Activated effector memory CD4-positive, alpha-beta T cell treated with Interleukin-2 at 50 U/mL for 16 hours (primary cell): ENCODE measurements around the gene FEZF2.

Experiments
- DNase-seq: peaks from one replicate; pipeline ENCODE4 v3.0.0-alpha.2; 2020

FEZF2 gene

DNA sequence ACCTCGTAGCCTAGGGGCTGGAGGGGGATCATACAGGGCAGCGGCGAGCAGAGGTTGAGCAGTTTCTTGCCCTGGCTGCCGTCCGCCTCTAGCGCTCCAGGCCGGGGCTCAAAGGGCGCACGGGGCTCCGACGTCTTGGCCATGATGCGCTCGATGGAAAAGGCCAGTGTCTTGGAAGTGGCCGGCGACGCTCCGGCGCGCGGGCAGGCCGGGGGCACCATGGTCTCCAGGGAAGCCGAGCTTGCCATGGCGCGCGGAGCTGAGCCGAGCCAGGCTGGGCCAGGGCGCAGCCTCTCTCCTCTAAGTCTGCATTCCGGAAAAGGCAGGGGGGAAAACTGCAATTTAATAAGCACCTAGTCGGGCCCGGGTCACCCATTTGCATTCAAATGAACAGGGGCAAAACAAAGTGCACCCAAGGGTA lies 719 bp downstream of the FEZF2 start:
- no peak for DNase-seq

DNA sequence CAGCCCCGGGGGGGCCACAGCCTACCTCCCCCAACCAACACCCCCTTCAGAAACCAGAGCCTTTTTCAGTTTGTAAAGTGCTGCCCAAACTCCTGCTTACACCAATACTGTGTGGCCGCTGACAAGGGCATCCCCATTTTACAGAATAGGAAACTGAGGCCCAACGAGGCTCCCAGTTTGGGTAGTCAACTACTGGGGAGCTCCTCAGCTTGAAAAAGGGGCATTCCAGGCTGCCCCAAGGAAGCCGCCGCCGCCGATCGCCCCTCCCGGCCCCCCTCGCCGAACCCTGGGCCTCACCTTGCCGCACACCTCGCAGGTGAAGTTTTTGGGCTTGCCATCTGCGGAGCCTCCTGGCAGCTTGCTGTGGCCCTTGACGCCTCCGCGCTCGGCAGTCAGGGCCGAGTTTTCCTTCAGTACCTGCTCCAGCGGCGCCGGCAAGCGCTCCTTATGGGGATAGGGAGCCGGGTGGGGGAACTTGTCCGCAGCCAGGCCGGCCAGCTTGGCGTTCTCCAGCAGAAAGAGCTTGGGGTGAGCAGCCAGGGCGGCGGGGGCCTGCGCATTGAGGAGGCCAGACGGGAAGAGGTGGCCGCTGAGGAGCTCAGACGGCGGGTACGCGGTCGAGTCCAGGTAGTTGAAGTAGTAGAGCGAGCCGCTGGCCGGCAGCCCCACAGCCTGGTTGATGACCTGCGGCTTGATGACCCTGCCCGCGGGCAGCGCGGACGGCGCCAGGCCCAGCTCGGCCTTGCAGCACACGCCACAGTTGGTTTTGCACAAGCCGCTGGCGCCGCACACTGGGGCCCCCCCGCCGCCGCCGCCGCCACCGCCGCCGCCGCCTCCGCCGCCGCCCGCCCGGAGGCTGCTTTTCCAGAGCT lies 1.4 kb downstream of the FEZF2 start:
- no peak for DNase-seq

DNA sequence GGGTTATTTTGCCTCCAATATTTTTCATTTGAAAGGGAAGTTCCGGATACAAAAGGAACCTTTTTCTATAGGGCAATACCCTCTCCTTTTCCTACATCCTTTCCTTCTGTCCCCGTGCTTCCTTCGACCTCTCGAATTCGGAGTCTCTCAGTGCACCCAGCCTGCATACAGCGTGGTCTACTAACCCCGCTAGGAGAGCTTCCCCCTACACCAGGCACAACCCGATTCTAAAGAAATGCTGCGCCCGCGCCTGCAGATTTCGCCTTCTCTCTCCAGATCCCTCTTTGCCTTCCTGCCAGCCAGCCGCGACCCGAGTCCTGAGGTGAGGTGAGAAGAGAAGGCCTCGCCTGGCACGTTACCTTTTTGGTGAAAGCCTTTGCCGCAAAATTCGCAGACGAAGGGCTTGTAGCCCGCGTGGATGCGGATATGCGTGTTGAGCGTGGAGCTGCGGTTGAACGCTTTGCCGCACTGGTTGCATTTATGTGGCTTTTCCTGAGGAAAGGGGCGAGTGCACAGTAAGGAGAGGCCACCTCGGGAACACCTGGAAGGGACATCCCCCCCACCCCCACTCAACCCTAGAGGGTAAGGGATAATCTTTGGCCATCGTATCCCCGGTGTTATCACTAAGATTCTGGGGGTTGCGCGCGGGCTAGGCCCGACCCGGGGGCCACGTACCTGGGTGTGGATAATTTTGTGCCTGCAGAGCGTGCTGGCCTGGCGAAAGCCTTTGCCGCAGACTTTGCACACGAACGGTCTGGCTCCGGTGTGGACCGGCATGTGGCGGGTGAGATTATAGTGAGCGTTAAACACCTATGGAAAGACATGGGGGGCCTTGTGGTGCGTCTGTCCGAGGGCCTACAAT lies 2.3 kb downstream of the FEZF2 start:
- no peak for DNase-seq

DNA sequence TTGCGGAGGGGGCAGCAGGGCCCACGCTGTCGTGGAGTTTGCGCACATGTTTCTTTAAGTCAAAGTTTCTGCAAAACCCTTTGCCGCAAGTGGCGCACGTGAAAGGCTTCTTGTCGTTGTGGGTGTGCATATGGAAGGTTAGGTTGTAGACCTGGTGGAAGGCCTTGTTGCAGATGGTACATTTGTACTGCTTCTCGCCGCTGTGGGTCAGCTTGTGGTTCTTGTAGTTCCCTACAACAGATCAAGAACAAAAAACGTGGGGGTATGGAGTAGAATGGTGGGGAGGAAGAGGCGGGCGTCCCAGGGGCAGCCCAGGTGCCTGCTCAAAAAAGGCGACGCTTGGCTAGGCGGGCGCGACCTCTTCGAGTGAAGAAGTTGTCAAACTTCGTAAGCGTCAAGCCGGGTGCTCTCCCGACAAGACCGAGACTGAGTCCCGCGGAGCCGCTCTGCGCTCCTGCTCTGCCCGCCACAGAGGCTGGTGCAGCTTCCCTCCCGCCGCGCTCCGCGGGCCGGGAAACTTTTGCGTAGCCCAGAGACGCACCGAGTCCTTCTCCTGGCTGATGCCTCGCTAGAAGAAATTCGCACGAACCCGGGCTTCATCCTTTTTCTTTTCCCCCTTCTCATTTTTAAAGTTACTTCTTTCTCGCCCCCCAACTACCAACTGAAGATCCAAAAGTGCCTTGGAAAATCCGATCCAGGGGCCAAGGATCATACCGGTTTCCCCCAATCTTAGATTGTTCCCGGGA lies 3.1 kb downstream of the FEZF2 start:
- no peak for DNase-seq

GRCh38 chr3:62369476-62369743 lies 3.9 kb downstream of the FEZF2 start:
- no peak for DNase-seq

DNA sequence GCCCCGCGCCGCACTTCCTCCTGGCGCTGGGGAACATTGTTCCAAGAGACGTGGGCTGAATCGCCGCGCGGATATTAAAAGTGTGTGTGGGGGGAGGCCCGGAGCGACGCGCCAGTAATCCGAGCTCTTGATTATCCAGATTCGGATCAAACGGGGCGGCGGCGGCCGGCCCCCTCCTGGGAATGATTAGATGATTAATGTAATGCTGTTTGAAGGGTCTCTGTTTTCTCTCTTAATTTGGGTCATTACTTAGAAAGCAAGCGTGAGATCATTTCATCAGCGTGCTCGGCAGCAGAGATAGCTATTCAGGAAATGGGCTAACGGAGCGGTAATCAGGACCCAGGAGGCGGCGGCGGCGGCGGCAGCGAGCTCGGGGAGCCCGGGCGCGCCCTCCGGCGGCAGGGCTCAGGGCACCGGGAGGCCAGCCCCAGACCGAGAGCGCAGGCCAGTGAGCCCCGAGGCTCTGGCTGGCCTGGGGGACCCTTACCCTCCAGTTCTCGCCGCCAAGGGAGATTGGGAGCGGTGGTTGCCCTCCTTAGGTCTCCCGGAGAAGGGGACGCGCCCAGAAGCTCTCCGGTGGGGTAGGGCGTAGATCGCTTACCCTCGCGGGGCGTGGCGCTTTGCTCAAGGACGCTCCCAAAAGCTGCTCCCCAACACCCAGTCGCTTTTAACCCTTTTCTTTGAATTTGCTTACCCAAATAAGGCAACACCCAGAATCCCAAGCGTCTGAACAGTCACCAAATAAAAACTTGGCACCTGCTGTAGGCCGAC lies 4.5 kb downstream of the FEZF2 start:
- DNase-seq: no peak

DNA sequence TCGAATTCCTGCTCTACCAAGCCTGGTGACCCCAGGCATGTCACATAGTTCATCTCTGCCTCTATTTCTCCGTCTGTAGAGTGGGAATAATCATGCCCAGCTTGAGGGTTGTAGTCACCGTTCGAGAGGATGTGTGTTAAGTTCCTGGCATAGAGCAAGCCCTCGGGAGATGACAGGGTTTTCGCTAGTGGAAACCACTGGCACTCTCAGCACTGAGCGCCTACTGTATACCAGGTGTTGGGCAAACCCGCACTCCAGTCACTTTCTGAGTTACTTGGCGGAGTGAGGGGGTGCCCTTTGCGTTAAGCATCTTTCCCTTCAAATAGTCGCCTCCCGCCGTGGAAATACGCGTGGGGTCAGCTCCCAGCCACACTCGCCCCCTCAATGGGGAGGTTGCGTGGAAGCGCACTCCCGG lies 5.1 kb downstream of the FEZF2 start:
- DNase-seq: no peak

DNA sequence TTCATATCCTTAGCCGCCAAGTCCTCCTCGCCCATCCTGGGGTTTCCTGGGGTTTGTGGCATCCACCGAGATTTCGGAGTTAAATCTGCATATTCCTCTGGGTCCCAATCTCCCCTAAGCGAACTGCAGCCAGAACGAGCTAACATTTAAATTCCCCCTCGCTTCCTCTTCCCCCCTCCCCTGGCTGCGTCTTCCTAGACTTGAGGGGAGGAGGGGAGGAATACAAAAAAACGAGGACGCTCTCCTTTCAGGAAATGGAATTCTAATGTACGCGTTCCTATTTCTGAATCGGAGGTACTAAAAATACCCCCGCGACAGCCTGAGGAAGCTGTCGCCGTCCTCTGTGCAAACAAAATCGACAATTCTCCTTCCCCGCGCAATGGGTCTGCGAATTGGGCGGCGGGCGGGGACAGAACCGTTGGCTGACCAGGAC lies 5.6 kb downstream of the FEZF2 start:
- no peak for DNase-seq

DNA sequence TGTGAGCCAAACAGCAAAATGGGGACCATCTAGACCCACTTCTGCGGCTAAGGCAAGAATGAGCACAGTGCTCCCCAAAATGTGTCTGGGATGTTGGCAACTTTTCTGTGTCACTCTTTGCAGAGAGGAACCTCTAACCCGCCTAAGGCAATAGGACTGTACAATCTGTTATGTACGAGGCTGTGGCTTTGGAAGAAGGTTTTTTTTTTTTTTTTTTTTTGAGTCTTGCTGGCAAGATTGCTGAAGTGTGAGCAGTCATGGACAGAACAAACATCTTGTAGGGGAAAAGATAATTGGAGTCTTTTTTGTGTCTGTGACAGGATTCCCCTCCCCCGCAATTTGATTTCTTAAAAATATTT lies 7.2 kb downstream of the FEZF2 start:
- DNase-seq: no peak

- DNase-seq: no peak
These were observed 7.8 kb downstream of the FEZF2 start for GRCh38 chr3:62365391-62366125.

- no peak for DNase-seq
These were observed 9.2 kb downstream of the FEZF2 start for GRCh38 chr3:62364191-62364590.

GRCh38 chr3:62363275-62363674 lies 10.1 kb downstream of the FEZF2 start:
- no peak for DNase-seq

- DNase-seq: no peak
These were observed 11.5 kb downstream of the FEZF2 start for GRCh38 chr3:62361824-62362223.

- no peak for DNase-seq
These were observed 12.1 kb downstream of the FEZF2 start for GRCh38 chr3:62361261-62361660.

GRCh38 chr3:62359531-62359930 lies 13.8 kb downstream of the FEZF2 start:
- no peak for DNase-seq

DNA sequence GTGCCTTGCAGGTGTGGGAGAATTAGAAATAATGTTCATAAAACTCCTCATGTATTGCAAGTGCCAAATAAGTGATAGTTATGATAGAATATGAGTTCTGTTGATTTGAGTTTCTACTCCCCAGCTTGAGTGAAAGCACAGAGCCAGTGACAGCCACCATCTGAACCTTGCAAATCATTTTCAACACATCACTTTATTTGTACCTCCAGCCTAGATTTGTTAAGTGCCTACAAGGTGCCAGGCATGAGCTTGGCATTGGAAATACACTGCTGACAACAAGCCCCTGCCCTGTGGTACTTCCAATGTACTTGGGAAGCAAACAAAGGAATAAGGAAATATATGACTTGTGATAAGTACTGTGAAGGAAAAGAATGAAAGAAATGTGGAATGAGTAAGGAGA lies 17.0 kb downstream of the FEZF2 start:
- no peak for DNase-seq

GRCh38 chr3:62355703-62356102 lies 17.6 kb downstream of the FEZF2 start:
- DNase-seq: no peak

- DNase-seq: no peak
These were observed 29.6 kb downstream of the FEZF2 start for GRCh38 chr3:62343755-62344154.

DNA sequence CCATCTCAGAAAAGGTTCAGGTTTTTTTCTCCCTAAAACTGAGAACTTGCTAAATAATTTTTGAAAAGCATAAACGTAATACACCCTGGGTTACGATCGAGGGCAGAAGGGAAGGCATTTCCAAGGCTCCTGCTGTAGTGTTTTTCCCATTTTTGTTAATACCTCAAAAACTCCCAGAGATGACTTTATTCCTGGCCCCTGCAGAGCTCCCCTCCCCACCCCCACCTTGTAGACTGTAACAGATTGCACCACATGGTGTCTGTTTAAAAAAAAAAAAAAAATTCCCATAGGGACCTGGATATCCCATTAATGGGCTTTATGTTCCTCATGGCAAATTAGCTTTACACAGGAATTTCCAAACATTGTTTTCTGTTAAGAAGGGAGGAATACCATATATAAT lies 38.2 kb downstream of the FEZF2 start:
- no peak for DNase-seq

DNA sequence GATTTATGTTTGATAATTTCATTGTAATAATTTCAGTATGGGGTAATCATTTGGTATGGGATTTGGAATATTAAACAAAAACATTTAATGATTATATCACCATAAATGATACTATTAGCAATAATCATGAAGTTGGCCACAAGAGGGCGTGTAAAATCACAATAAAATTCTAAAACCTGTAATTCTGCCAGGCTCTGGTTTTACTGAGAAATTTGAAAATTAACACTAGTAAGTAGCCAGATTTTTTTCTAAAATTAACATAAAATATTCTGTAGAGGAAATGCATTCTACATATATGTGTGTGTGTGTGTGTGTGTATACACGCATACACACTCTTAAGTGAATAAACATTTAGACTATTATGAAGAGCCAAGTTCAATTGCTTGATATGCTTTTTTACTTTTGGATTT lies 40.5 kb downstream of the FEZF2 start:
- DNase-seq: no peak

DNA sequence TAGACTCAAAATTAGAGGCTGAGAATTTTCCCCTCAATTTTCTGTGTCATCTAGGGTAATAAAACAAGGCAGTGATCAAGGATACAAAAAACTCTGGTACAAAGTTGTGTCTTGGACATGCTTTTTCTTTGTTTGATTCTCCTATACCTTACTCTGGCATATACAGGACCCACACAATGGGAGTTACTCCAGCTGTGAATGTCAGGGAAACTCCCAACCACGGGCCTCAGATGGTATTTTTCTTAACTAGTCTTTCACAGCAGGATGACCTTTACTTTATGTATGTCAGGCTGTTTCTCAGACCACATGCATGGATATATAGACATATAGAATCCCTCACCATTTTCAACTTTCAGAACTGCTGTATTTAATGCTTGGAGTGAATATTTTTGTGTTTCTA lies 41.3 kb downstream of the FEZF2 start:
- DNase-seq: no peak

DNA sequence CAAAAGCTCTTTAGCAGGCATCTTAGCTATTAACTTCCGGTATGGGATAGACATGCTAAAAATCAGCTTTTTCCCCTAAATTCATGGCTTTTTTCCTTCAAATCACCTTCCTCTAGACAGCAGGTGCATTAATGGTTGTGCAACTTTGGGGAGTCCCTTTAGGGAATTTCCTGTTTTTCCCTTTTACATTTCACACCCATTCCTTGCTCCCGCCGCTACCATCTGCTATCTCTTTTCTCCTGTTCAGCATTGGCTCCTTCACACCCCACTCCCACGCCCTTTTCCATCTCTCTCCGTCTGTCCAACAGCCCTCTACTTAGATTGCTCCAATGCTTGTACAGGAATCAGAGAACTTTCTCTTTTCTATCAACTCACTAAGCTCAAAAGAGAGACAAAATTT lies 43.4 kb downstream of the FEZF2 start:
- DNase-seq: no peak
